DND-41 (cell line): ENCODE measurements around the gene KCNH2.

Experiments
- EZH2 ChIP-seq: IDR thresholded peaks from 3 replicates; pipeline ENCODE4 v1.6.1; 2012; ENCODE audit warnings: borderline replicate concordance, low read depth, mild to moderate bottlenecking, moderate library complexity, low read length, inconsistent platforms; ENCODE audit not compliant: severe bottlenecking
- TF ChIP-seq, protein P1 (sequence below): IDR thresholded peaks from 2 replicates; pipeline ENCODE4 v1.5.1; 2012; ENCODE audit warnings: borderline replicate concordance, low read length, moderate library complexity, mild to moderate bottlenecking; ENCODE audit not compliant: poor library complexity, severe bottlenecking; ENCODE audit errors: extremely low read depth

DNA sequence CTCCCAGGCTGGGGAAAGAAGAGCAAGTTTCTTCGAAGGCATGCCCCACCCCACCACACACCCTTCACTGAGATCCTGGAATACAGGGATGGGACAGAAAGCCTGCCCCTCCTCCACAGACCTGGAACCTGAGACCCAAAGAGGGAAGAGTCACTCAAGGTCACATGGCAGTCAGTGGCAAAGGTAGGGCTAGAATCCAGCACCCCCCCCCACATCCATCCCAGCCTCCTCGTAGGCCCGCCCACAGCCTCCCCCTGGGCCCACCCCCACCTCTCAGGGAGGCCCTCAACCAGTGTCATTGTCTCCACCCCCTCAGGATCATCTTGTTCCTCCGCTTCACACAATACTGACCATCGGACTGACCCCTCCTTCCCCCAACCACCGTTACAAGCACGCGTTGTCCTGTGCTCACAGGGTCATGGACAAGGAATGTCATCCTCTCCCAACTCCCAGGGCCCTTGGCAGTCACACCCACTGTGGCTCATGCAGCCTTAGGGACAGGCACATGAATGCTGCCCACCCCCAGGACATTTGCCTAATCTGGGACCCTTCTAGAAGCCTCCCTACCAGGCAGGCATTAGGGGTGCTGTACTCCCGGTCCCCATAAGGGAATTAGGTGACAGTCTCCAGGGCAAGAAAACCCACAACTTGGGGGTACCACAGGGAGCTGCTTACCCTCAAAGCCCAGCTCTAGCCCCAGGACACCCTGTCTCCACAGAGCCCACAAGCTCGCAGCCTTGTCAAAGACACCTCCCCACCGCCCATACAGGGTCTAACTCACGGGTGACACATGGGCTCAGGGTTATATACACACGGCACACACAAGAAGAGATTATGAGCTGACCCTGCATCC lies 1.4 kb downstream of the KCNH2 start:
- no peak for TF ChIP-seq EZH2
- TF ChIP-seq, protein P1, sequence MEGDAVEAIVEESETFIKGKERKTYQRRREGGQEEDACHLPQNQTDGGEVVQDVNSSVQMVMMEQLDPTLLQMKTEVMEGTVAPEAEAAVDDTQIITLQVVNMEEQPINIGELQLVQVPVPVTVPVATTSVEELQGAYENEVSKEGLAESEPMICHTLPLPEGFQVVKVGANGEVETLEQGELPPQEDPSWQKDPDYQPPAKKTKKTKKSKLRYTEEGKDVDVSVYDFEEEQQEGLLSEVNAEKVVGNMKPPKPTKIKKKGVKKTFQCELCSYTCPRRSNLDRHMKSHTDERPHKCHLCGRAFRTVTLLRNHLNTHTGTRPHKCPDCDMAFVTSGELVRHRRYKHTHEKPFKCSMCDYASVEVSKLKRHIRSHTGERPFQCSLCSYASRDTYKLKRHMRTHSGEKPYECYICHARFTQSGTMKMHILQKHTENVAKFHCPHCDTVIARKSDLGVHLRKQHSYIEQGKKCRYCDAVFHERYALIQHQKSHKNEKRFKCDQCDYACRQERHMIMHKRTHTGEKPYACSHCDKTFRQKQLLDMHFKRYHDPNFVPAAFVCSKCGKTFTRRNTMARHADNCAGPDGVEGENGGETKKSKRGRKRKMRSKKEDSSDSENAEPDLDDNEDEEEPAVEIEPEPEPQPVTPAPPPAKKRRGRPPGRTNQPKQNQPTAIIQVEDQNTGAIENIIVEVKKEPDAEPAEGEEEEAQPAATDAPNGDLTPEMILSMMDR = no peak
